GM21737 (cell line): ENCODE results near the gene PLCXD1.
"Not testable (repeated sequence)": the region's sequence is repeated elsewhere in the genome, so short reads cannot be mapped to it uniquely, and the experiment has no call there.

Experiments used
- ATAC-seq: cut with Tn5 transposase; IDR thresholded peaks from one replicate; pipeline ENCODE4 v1.9.1; 2021; ENCODE audit warnings: mild to moderate bottlenecking, moderate library complexity; ENCODE audit not compliant: unreplicated experiment

The PLCXD1 gene

DNA sequence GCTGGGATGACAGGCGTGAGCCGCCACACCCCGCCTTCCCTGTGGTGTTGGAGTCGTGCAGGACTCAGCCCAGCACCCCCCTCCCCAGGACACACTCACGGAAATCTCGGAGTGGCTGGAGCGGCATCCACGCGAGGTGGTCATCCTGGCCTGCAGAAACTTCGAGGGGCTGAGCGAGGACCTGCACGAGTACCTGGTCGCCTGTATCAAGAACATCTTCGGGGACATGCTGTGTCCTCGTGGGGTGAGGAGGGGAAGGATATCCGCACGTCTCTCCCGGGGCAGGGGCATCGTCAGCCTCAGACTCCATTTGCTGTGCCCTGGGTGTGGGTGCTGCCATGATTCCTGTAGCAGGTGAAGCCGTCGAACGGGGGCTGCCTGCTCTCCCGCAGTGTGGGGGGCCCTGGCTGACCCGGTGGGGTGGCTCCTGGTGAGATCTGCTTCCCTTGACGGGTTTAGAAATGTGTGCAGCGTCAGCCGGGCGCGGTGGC lies 10.3 kb downstream of the PLCXD1 start:
- no peak for ATAC-seq

- no peak for ATAC-seq
Measured at GRCh38 chrX:292900-293897, 12.0 kb downstream of the PLCXD1 start.

- no peak for ATAC-seq
Measured at GRCh38 chrX:295136-295535, 14.0 kb downstream of the PLCXD1 start.

- no peak for ATAC-seq
Measured at GRCh38 chrX:298993-299392, 17.8 kb downstream of the PLCXD1 start.

- no peak for ATAC-seq
Measured at GRCh38 chrX:300334-300733, 19.2 kb downstream of the PLCXD1 start.

- ATAC-seq = no peak
Measured at GRCh38 chrX:302975-303374, 21.8 kb downstream of the PLCXD1 start.

GRCh38 chrX:305781-306613 lies 24.8 kb downstream of the PLCXD1 start:
- ATAC-seq = not testable (repeated sequence)

- not testable (repeated sequence) for ATAC-seq
Measured at GRCh38 chrX:306614-307251, 25.6 kb downstream of the PLCXD1 start.

- ATAC-seq = no peak
Measured at GRCh38 chrX:307261-308111, 26.3 kb downstream of the PLCXD1 start.

GRCh38 chrX:308821-309520 lies 27.8 kb downstream of the PLCXD1 start:
- ATAC-seq = no peak

- ATAC-seq = no peak
Measured at GRCh38 chrX:310621-311155, 29.5 kb downstream of the PLCXD1 start.

- ATAC-seq = no peak
Measured at GRCh38 chrX:311156-312129, 30.3 kb downstream of the PLCXD1 start.

DNA sequence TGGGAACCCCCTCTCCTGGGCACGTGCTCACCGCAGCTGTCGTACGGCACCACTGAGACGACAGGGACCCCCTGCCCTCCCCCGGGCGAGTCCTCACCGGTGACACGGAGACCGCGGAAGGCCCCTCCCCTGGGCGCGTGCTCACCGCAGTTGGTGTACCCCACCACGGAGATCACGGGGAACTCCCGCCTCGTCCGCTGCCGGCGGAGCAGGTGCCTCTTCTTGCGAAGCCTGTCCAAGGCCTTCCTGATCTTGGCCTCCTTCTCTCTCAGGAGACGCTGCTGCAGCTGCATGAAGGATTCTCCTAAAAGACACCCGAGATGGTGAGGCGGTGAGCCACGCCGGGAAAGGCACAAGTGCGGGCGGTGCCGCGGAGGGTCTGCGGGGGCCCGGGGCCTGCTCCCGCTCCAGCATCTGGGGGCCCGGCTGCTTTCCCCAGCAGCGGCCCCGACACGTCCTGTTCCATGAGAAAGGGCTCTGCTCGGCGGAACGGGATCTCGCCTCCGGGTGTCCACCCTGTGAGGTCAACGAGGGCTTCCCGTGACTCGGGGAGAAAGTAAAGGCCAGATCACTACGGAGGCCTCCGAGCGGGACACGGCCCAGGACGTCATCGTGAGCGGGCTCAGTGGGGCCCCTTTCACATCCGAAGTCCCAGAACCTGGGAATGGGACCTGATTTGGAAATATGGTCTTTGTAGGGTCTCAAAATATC lies 31.6 kb downstream of the PLCXD1 start:
- ATAC-seq = no peak

DNA sequence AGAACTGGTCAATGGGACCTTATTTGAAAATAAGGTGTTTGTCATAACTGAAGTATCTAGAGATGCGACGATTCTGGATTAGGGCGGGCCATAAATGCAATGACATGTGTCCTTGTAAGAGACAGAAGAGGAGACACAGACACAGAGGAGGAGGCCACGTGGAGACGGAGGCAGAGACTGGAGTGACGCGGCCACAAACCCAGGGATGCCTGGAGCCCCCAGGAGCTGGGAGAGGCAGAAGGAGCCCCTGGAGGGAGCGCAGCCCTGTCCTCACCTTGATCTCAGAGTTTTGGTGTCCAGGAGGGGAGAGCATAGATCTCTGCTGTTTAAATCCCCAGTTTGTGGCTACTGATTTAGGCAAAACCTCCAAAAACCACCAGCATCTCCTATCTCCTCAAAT lies 32.4 kb downstream of the PLCXD1 start:
- ATAC-seq = no peak

GRCh38 chrX:314049-314448 lies 32.9 kb downstream of the PLCXD1 start:
- ATAC-seq = no peak

- ATAC-seq = no peak
Measured at GRCh38 chrX:314781-315595, 33.8 kb downstream of the PLCXD1 start.
